Activated CD4-positive, alpha-beta T cell treated with anti-CD3 and anti-CD28 coated beads, Interleukin-10, Interleukin-2, amounts not matched to agents 100 ng/mL and 50 ng/mL, durations not matched to agents 16 hours and 8 hours (primary cell): ENCODE data around the gene LGR4.
"Not testable (repeated sequence)": the region's sequence is repeated elsewhere in the genome, so short reads cannot be mapped to it uniquely, and the experiment has no call there.

ENCODE experiments used
- DNase-seq: peaks from one replicate; pipeline ENCODE4 v3.0.0-alpha.2; 2020

The LGR4 gene

GRCh38 chr11:27458182-27458581 is 14.4 kb downstream of the LGR4 start:
- DNase-seq = no peak

GRCh38 chr11:27456795-27457329 is 15.7 kb downstream of the LGR4 start:
- DNase-seq = no peak

GRCh38 chr11:27456140-27456794 is 16.3 kb downstream of the LGR4 start:
- DNase-seq = no peak

- DNase-seq = no peak
These were observed 16.9 kb downstream of the LGR4 start for GRCh38 chr11:27455667-27456066.

GRCh38 chr11:27453701-27454100 is 18.9 kb downstream of the LGR4 start:
- no peak for DNase-seq

- DNase-seq = no peak
These were observed 20.4 kb downstream of the LGR4 start for GRCh38 chr11:27452147-27452546.

GRCh38 chr11:27451244-27451965 is 21.2 kb downstream of the LGR4 start:
- DNase-seq = no peak

- not testable (repeated sequence) for DNase-seq
These were observed 24.4 kb downstream of the LGR4 start for GRCh38 chr11:27448184-27448540.

- no peak for DNase-seq
These were observed 25.1 kb downstream of the LGR4 start for GRCh38 chr11:27447288-27448183.

- DNase-seq = no peak
These were observed 27.0 kb downstream of the LGR4 start for GRCh38 chr11:27445625-27446024.

- no peak for DNase-seq
These were observed 27.8 kb downstream of the LGR4 start for GRCh38 chr11:27444801-27445215.

- DNase-seq = no peak
These were observed 28.7 kb downstream of the LGR4 start for GRCh38 chr11:27443746-27444507.

- DNase-seq = no peak
These were observed 29.4 kb downstream of the LGR4 start for GRCh38 chr11:27443227-27443626.

GRCh38 chr11:27440090-27440489 is 32.5 kb downstream of the LGR4 start:
- no peak for DNase-seq

GRCh38 chr11:27438595-27438981 is 34.0 kb downstream of the LGR4 start:
- DNase-seq = no peak

GRCh38 chr11:27437829-27438594 is 34.6 kb downstream of the LGR4 start:
- no peak for DNase-seq

- DNase-seq = no peak
These were observed 35.7 kb downstream of the LGR4 start for GRCh38 chr11:27436916-27437315.

GRCh38 chr11:27433742-27434141 is 38.8 kb downstream of the LGR4 start:
- DNase-seq = no peak

GRCh38 chr11:27431808-27432207 is 40.8 kb downstream of the LGR4 start:
- no peak for DNase-seq

GRCh38 chr11:27429761-27430393 is 42.7 kb downstream of the LGR4 start:
- no peak for DNase-seq
